NB4 (cell line): ENCODE results near the gene ALG2.

Experiments
- DNase-seq: peaks from one replicate; pipeline ENCODE4 v3.0.0; 2010; ENCODE audit warnings: low read depth
- H3K4me3 ChIP-seq: one replicate; pipeline ENCODE4 v1.5.1; 2011; ENCODE audit warnings: mild to moderate bottlenecking, low read depth, low read length, moderate library complexity
- MAX ChIP-seq: IDR thresholded peaks from 2 replicates; pipeline ENCODE4 v1.6.1; 2011; ENCODE audit warnings: low read depth, low read length
- MYC ChIP-seq: IDR thresholded peaks from 2 replicates; pipeline ENCODE4 v1.6.1; 2011; ENCODE audit warnings: low read depth, low read length
- POLR2A ChIP-seq: IDR thresholded peaks from 2 replicates; pipeline ENCODE4 v1.6.1; 2011; ENCODE audit warnings: mild to moderate bottlenecking; ENCODE audit not compliant: insufficient read length; ENCODE audit errors: extremely low read depth
- TF ChIP-seq, protein P1 (sequence below): IDR thresholded peaks from one replicate; pipeline ENCODE4 v1.5.1; 2012; ENCODE audit warnings: low read depth, low read length

ALG2 gene

DNA sequence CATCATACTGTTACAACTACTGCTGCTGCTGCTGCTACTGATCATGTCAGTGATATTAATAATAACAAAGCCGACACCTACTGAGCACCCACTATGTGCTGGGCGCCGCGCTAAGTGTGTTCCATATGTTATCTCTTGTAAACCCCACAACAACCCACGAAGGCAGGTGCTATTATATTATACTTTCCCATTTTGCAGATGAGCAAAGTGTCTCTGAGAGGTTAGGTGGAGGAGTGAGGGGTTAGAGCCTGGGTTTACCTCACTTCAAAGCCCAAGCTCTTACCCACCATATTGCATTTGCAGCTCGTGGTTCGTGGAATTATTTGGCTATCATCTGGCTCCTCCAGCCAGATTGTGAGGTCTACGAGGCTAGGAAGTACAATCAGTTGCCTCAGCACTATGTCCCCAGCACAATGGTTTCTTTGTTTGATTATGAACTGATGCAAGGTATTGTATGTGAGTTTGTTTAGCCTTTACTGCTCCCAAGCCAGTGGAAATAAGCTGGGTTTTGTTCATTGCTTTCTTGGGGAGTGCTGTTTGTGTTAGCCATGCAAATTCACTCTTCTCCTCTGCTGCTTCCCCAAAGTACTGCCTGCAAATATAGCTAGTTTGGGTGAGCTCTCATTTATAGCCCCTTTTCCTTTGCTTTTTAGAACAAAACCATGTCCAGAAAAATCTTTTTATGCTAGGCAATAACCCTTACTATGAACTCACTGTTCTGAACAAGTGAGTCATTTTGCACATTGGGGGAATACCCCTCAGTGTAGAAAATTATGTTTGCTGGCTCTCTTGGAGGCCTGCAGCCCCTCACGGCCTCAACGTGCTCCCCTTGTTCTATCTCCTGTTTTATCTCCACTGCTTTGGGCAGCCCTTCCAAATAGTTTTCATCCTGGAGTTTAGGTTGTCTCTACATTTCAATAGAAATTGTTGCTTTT, 47.9 kb downstream of the ALG2 start:
- TF ChIP-seq POLR2A: no peak
- TF ChIP-seq MYC: no peak
- TF ChIP-seq, protein P1, sequence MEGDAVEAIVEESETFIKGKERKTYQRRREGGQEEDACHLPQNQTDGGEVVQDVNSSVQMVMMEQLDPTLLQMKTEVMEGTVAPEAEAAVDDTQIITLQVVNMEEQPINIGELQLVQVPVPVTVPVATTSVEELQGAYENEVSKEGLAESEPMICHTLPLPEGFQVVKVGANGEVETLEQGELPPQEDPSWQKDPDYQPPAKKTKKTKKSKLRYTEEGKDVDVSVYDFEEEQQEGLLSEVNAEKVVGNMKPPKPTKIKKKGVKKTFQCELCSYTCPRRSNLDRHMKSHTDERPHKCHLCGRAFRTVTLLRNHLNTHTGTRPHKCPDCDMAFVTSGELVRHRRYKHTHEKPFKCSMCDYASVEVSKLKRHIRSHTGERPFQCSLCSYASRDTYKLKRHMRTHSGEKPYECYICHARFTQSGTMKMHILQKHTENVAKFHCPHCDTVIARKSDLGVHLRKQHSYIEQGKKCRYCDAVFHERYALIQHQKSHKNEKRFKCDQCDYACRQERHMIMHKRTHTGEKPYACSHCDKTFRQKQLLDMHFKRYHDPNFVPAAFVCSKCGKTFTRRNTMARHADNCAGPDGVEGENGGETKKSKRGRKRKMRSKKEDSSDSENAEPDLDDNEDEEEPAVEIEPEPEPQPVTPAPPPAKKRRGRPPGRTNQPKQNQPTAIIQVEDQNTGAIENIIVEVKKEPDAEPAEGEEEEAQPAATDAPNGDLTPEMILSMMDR: no peak
- TF ChIP-seq MAX: no peak
- no peak for DNase-seq

GRCh38 chr9:99172124-99173091, 49.3 kb downstream of the ALG2 start:
- TF ChIP-seq MAX: no peak
- no peak for TF ChIP-seq POLR2A
- no peak for TF ChIP-seq MYC
- TF ChIP-seq, protein P1: no peak
- H3K4me3 ChIP-seq: no peak overlapping the region

More for the DNA sequence above, 47.9 kb downstream of the ALG2 start:
- no peak overlapping the region for H3K4me3 ChIP-seq

GRCh38 chr9:99171225-99172123, 50.3 kb downstream of the ALG2 start:
- TF ChIP-seq POLR2A (no peak), MAX (no peak), MYC (no peak)
- no peak for DNase-seq
- H3K4me3 ChIP-seq: no peak overlapping the region

More at GRCh38 chr9:99172124-99173091, 49.3 kb downstream of the ALG2 start:
- no peak for DNase-seq

DNA sequence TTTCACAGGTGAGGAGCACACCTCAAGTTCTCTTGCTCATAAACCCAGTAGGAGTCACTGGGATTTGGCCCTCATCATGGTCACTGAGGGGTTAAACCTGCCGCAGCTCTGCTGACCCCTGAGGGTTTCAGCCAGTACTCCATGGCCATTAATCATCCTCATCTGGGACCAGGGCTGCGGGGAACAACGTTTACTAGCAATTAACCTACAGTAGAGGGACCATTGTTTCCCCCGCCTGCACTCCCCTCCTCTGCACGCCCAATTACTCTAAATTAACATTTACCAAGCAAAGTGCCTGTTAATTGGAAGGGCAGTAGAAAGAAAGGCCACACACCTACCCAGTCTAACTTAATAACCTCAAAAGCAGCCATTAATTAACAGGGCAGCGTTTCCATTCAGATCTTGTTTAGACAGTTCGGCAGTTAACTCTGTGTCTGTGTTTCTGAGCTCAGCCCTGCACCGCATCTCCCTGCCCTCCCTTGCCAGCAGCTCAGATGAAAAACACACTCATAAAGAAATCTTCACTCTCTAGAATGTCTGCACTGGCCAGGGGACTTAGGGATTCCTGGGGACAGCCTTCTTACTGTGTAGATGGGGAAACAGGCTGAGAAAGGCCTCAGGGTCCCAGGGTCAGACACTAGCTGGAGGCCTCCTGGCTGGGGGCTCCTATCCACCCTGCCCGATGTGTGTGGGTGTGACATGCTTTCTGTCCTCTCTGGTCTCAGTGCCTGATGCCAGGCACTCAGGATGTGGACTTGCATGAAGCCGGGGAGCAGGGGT, 51.6 kb downstream of the ALG2 start:
- DNase-seq: no peak

More for the DNA sequence above, 51.6 kb downstream of the ALG2 start:
- TF ChIP-seq MAX (no peak), MYC (no peak), POLR2A (no peak)
- TF ChIP-seq, protein P1: no peak
- H3K4me3 ChIP-seq: no peak overlapping the region
